Tibial artery (tissue), 4 donors: ENCODE data around the gene ISCA1.

ENCODE experiments used
- DNase-seq, 2 donors: peaks; one replicate each; pipeline ENCODE4 v3.0.0-alpha.2; 2019
- H3K27ac ChIP-seq, 2 donors: fragments of 200-600 bp; sonication (generic) in 1 of 2; 1 replicate in 1 of 2; 2 replicates in 1 of 2; pipeline ENCODE4 v1.5.1; 2018 to 2019; ENCODE audit warnings: mild to moderate bottlenecking in 1 of 2
- H3K27me3 ChIP-seq, 2 donors: fragments of 200-600 bp; sonication (generic) in 1 of 2; one replicate each; pipeline versions ENCODE4 v1.5.1 to v1.6.0; 2016 to 2019
- H3K36me3 ChIP-seq, 3 donors: fragments of 200-600 bp; sonication (generic) in 2 of 3; one replicate each; pipeline ENCODE4 v1.5.1; 2016 to 2019; ENCODE audit warnings: mild to moderate bottlenecking in 2 of 3
- H3K4me1 ChIP-seq, 4 donors: fragments of 200-600 bp; sonication (generic) in 2 of 4; 1 replicate in 3 of 4; 2 replicates in 1 of 4; pipeline ENCODE4 v1.5.1; 2016 to 2019
- H3K4me3 ChIP-seq, 2 donors: fragments of 200-600 bp; sonication (generic) in 1 of 2; 1 replicate in 1 of 2; 2 replicates in 1 of 2; pipeline ENCODE4 v1.5.1; 2018 to 2019; ENCODE audit warnings: mild to moderate bottlenecking in 2 of 2
- H3K9me3 ChIP-seq, 3 donors: fragments of 200-600 bp; sonication (generic) in 1 of 3; one replicate each; pipeline ENCODE4 v1.5.1; 2016 to 2019
- intact Hi-C: fragments of 100-400 bp; cut with DNase I; formaldehyde crosslinking; loops from one replicate; pipeline ENCODE4 v1.15.0; 2023; ENCODE audit warnings: low total_unique reads
- TF ChIP-seq, protein P1 (sequence below), 2 experiments: fragments of 200-600 bp in 1 of 2; fragments of 450-650 bp in 1 of 2; IDR thresholded peaks; one replicate each; pipeline ENCODE4 v1.5.1; 2017 to 2019; ENCODE audit warnings: antibody characterized with exemption in 2 of 2, mild to moderate bottlenecking in 1 of 2, moderate library complexity in 1 of 2

The ISCA1 gene

DNA sequence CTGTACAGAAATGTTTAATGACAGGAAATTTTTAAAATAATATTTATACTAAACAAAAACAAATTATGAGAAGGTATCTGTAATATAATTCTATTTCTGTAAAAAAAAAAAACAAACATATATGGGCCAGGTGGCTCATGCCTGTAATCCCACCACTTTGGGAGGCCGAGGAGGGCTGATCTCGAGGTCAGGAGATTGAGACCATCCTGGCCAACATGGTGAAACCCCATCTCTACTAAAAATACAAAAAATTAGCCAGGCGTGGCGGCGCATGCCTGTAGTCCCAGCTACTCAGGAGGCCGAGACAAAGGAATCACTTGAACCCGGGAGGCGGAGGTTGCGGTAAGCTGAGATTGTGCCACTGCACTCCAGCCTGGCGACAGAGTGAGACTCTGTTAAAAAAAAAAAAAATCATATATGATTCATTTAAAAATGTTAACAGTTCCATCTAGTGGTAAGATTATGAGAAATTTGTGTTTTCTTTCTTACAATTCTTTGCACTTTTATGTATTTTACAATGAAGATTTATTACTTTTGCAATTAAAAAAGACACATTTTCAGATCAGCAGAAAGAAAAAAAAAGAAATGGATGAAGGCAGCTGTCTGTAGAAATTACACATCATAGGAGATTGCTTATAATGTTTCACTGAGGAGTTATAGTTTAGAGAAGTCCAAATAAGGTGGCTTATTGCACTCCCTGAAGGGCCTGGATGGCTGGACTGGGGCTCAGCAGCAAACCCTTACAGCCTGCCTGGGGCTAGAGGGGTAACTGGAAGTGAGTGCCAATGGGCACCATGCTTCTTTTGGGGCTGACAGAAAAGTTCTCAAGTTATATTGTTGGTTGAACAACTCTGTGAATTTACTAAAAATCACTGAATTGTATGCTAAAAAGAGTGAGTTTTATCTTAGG, 43.2 kb downstream of the ISCA1 start:
- no peaks in the 10 kb centered on the region for H3K4me1 ChIP-seq
- H3K4me3 ChIP-seq = no peak overlapping the region
- H3K27me3 ChIP-seq = no peaks in the 10 kb centered on the region
- TF ChIP-seq, protein P1, sequence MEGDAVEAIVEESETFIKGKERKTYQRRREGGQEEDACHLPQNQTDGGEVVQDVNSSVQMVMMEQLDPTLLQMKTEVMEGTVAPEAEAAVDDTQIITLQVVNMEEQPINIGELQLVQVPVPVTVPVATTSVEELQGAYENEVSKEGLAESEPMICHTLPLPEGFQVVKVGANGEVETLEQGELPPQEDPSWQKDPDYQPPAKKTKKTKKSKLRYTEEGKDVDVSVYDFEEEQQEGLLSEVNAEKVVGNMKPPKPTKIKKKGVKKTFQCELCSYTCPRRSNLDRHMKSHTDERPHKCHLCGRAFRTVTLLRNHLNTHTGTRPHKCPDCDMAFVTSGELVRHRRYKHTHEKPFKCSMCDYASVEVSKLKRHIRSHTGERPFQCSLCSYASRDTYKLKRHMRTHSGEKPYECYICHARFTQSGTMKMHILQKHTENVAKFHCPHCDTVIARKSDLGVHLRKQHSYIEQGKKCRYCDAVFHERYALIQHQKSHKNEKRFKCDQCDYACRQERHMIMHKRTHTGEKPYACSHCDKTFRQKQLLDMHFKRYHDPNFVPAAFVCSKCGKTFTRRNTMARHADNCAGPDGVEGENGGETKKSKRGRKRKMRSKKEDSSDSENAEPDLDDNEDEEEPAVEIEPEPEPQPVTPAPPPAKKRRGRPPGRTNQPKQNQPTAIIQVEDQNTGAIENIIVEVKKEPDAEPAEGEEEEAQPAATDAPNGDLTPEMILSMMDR (IDR thresholded peaks at IDR 0.05) = no peak
- no peak overlapping the region for H3K27ac ChIP-seq
- no peaks in the 10 kb centered on the region for H3K36me3 ChIP-seq
- intact Hi-C loops = no loop called here
- H3K9me3 ChIP-seq = no peaks in the 10 kb centered on the region
- no peak for DNase-seq

DNA sequence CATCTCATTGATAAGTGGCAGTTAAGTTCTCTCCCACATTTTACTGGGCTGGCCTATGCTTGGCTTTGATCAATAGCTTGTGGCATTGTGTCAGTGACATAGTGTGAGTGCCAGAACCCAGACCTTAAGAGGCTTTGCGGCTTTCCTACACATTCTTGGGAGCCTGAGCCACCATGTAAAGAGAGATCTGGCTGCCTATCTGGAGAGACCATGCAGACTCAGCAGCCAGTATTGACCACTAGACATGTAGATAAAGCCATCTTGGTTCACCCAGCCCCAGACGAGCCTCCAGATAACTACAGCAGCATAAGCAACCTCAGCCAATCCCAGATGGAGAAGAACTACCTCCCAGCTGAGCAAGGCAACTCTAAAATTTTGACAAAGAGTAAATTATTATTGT, 51.5 kb downstream of the ISCA1 start:
- TF ChIP-seq, protein P1 (IDR thresholded peaks at IDR 0.05) = no peak
- DNase-seq = no peak
- Histone ChIP-seq H3K9me3 (no peaks in the 10 kb centered on the region), H3K4me3 (no peak overlapping the region), H3K27ac (no peak overlapping the region), H3K4me1 (no peaks in the 10 kb centered on the region), H3K36me3 (no peaks in the 10 kb centered on the region), H3K27me3 (no peaks in the 10 kb centered on the region)
- intact Hi-C loops = no loop called here

DNA sequence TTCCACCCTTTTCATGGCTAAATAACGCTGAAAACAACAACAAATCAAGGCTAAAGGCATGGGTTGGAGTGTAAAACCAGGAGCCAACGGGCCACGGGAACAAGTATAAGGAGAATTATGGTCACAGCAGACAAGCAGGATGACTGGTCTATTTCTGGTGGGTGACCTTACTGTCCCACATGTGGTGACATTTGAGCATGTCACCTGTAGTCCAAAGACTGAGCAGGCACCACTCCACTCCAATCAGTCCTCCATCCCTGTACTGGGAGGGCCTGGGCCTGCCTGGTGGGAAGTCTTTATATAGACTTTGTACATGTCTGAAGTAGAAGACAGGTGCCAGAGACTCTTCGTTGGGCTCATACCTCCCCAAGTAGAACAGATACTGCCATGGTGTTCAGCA, 59.7 kb downstream of the ISCA1 start:
- TF ChIP-seq, protein P1 (IDR thresholded peaks at IDR 0.05) = no peak
- intact Hi-C loops = no loop called here
- H3K9me3 ChIP-seq = no peaks in the 10 kb centered on the region
- no peaks in the 10 kb centered on the region for H3K4me1 ChIP-seq
- H3K36me3 ChIP-seq = no peaks in the 10 kb centered on the region
- no peaks in the 10 kb centered on the region for H3K27me3 ChIP-seq
- DNase-seq = no peak
- H3K27ac ChIP-seq = no peak overlapping the region
- no peak overlapping the region for H3K4me3 ChIP-seq

DNA sequence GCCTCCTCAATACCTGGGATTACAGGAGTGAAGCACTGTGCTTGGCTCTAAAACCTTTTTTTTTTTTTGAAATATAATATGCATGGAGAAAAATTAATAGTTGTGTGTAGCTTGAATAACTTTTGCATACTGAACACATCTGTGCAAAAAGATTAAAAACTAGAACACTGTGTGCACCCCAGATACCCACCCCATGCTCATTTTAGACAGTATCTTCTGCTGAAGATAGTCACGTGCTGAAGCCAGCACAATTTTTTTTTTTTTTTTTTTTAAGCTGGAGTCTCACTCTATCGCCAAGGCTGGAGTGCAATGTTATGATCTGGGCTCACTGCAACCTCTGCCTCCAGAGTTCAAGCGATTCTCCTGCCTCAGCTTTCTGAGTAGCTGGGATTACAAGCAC, 62.7 kb downstream of the ISCA1 start:
- Histone ChIP-seq H3K27me3 (no peaks in the 10 kb centered on the region), H3K4me3 (no peak overlapping the region), H3K27ac (no peak overlapping the region), H3K9me3 (no peaks in the 10 kb centered on the region), H3K4me1 (no peaks in the 10 kb centered on the region), H3K36me3 (no peaks in the 10 kb centered on the region)
- intact Hi-C loops = no loop called here
- TF ChIP-seq, protein P1 (IDR thresholded peaks at IDR 0.05) = no peak
- DNase-seq = no peak

DNA sequence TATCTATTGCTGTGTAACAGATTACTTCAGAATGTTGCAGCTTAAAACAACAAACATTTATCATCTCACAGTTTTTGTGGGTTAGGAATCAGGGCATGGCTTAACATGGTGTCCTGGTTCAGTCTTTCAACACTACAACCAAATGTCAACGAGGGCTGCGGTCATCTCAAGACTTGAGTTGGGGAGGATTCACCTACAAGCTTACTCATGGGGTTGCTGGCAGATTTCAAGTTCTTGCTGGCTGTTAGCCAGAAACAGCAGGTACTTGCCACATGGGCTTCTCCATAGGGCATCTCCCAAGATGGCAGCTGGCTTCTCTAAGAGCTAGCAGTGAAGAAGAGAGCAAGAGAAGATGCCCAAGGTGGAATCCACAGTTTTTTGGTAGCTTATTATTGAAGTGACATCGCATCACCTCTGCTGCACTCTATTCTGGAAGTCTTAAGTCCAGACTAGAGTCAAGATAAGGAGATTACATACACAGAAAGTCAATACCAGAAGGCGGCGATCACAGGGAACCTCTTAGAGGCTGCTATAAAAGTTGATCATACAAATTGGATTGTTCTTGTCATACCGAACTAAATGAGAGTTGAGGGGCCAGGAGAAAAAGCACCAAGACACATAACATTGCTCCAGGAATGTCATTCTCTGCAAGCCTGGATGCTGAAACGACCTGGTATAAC, 65.1 kb downstream of the ISCA1 start:
- TF ChIP-seq, protein P1 (IDR thresholded peaks at IDR 0.05) = no peak
- H3K27me3 ChIP-seq = no peaks in the 10 kb centered on the region
- no peak overlapping the region for H3K4me3 ChIP-seq

More for the DNA sequence above, 65.1 kb downstream of the ISCA1 start:
- Histone ChIP-seq H3K27ac (no peak overlapping the region), H3K4me1 (no peaks in the 10 kb centered on the region), H3K36me3 (no peaks in the 10 kb centered on the region), H3K9me3 (no peaks in the 10 kb centered on the region)
- intact Hi-C loops = no loop called here
- no peak for DNase-seq
